GM15510 (cell line): Measurements from ENCODE around the gene SLC6A20.

Experiments
- POLR2A ChIP-seq: IDR thresholded peaks from 3 replicates; pipeline ENCODE4 v1.6.1; 2011; ENCODE audit warnings: borderline replicate concordance; ENCODE audit not compliant: insufficient read length; ENCODE audit errors: extremely low read depth

SLC6A20 gene

GRCh38 chr3:45758871-45759270, 37.5 kb downstream of the SLC6A20 start:
- TF ChIP-seq POLR2A: no peak

- no peak for TF ChIP-seq POLR2A
These were observed 40.3 kb downstream of the SLC6A20 start for GRCh38 chr3:45756055-45756454.

DNA sequence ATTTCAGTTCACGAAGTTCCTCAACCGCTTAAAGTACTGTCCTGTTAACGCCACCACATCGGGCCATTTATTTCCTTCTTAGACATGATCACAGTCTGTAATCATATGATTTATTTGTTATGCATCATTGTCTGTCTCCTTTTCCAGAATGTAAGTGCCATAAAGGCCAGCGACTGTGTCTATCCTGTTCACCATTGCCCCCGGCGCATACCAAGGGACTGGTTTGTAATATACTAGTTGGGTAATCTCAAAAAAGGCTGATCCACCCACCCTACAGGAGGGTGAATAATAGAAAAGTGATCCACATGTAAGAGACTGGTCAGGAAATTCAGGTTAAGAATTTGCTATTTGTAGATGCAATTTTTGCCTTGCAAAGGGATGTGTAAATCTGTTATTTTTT, 41.9 kb downstream of the SLC6A20 start:
- TF ChIP-seq POLR2A: no peak

DNA sequence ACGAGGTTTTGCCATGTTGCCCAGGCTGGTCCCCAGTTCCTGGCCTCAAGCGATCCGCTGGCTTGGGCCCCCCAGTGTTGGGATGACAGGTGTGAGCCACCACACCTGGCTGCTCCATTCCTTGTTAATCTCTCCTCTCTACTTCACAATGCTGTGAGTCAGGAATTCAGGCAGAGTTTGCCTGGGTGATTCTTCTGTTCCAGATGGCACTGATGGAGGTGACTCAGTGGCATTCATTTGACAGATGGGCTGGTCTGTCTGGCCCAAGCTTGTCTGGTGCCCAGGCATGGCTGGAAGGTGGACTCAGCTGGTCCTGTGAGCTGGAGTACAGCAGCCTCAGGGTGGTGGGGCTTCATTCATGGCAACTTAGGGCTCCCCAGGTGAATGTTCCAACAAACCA, 43.2 kb downstream of the SLC6A20 start:
- no peak for TF ChIP-seq POLR2A

DNA sequence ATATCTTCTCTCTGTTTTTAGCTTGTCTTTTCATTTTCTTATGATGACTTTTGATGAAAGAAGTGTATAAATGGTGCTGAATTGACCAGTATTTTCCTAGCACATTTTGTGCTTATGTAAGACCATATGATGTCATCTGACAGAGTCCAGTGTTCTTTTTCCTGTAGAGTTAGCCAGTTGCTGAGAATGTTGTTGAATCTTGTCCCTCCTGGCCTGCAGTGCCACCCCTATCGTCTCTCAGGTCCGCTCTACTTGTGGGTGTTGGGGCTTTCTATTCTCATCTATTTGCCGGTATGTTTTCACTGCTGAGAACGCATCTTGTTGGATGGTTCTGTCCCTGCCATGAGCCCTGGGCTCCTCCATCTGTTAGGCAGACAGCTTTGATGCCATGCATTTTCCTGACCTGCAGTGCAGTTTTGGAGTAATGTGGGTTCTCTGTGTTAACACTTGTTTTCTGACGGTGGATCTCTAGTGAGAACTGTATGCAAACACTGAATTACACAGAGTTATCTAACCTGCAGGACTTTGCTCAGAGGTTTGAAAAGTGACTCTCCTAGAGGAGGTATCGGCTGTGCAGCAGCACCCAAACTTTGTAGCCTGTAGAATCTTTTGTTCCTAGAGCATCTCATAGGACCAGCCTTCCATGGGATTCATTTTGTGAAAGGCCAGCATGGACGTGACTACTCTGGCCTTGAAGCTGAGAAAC, 44.6 kb downstream of the SLC6A20 start:
- TF ChIP-seq POLR2A: no peak

- no peak for TF ChIP-seq POLR2A
These were observed 46.5 kb downstream of the SLC6A20 start for GRCh38 chr3:45749880-45750279.

DNA sequence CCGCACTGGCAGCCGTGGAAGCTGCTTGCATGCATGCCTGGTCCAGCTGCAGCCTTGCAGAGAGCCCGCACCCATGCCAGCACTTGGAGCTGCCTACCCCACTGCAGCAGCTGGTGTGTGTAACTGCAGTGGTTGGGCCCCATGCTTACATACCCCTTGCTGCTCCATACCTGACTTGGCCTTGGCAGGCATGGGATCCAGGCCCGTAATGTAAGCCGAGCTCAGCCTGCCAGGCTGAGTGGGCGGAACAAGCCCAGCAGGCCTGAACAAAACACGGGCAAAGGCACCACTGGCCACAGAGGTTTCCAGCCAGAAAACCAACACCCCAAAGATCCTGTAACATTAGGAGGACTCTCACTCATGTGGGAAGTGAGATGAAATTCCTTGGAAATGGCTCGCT, 48.3 kb downstream of the SLC6A20 start:
- no peak for TF ChIP-seq POLR2A

DNA sequence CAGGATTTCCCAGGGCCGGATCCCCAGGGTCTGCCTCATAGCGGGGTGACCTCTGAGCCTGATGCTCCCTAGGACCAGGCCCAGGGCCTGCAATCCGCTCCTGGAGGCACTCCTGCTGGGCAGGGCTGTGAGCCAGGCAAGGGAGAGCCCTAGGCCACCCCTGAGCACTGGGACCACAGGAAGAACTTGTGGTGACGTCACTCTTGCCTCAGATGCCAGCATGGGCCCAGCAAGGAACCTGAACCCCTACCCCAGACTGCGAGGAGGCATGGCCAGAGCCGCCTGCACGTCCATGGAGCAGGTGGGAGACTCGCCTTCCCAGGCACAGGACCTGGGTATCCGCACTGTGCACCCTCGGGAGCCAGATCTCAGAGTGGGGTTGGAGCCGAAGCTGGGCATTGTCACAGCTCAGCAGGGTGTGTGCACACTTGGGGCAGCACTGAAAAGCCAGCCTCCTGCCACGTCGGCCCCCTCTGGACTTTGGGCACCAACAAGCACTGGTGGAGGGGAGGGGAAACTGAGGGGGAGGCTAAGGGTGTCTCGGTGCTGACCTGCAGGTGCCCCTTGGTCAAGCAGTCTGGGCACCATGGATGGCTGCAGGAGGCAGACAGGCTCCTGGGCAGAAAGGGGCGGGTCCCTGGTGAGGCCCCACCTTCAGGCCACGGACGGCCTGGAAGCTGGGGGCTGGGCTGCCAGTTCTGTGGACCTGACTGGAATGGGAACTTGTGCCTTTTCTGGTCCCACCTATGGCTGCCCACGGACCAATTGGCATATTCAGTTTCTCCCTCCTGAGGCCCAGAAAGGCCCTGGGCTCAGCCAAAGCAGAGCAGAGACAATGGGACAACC, 49.3 kb downstream of the SLC6A20 start:
- TF ChIP-seq POLR2A: no peak

DNA sequence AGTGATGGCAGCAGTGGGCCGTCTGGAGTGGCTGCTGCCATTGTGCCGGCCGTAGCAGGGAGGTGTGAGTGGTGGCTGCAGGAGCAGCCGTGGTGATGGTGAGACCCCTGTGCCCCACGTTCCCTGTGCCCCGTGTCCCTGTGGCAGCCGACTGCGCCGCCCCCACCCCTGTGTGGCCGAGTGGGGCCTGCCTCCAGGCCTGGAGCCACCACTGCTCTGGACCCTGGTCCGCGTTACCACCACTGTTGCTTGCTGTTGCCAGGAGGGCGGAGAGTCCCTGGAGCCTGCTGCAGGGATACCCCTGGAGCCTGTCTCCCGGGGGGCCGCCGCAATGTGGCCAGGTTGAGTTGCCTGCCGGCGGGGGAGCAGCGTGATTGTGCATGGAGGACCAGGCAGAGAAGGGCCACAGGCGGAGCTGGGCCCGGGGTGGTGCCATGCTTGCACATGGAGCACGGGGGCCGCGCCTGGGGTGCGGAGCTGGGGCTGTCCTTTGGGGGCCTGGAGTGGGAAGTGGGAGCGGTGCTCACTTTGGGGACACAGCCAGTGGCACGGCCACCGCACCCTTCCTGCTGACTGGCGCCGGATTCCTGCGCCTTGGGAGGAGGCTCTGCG, 50.1 kb downstream of the SLC6A20 start:
- TF ChIP-seq POLR2A: no peak

DNA sequence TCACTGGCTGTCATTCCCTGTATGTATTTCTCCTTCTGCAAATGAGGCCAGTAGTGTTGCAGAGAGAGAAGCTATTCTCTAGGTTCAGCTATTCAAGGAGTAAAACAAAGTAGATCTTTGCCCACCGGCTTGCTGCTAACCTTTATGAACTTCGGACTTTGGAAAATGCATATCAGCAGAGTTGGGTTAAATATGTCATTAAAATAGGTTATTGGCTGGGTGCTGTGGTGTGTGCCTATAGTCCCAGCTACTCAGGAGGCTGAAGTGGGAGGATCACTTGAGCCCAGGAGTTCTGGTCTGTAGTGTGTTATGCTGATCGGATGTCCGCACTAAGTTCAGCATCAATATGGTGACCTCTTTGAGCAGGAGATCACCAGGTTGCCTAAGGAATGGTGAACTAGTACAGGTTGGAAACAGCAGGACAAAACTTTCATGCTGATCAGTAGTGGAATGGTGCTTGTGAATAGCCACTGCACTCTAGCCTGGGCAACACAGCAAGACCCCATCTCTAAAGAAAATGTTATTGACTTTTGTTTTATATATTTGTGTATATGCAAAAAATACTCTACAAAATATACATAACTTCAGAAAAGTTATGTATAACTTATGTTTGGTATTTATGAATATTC, 53.8 kb downstream of the SLC6A20 start:
- TF ChIP-seq POLR2A: no peak

GRCh38 chr3:45741742-45742460, 54.4 kb downstream of the SLC6A20 start:
- no peak for TF ChIP-seq POLR2A

GRCh38 chr3:45741247-45741646, 55.1 kb downstream of the SLC6A20 start:
- no peak for TF ChIP-seq POLR2A

- TF ChIP-seq POLR2A: no peak
These were observed 56.3 kb downstream of the SLC6A20 start for GRCh38 chr3:45739991-45740390.

DNA sequence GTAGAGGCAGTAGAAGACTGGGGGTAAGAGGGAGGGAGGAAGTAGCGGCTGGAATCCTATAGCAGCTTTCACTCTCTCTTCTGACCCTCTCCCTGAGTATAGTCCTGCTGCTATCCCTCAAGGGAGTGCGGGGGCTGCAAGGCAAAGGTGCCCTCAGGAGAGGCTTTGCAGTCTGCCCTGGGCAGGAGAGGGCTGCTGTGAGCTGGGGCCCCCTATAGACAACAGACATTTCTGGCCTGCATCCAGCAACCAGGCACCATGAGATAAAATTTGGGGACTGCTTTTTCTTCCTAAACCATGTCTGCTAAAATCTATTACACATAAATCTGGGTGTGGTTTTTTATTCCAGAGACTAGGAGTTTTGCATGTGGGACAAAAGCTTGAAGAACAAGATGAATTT, 59.1 kb downstream of the SLC6A20 start:
- TF ChIP-seq POLR2A: no peak

DNA sequence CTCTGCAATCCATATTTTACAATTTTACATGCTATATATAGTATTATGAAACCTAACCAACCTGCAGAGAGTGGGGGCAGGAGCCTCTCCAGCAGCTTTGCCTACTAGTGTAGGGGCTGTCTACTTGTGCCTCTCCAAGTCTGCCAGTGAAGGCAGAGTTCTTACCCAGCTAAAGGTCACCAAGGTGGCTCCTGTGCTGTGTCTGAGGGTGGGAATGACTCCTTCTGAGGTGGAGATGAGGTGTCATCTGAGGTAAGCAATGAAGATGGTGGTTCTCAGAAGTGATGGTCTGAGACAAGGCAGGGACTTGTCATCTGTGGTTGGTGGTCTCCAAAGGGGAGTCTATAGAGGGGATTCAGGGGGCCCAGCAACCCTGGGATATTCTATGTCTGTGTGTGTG, 59.6 kb downstream of the SLC6A20 start:
- TF ChIP-seq POLR2A: no peak

DNA sequence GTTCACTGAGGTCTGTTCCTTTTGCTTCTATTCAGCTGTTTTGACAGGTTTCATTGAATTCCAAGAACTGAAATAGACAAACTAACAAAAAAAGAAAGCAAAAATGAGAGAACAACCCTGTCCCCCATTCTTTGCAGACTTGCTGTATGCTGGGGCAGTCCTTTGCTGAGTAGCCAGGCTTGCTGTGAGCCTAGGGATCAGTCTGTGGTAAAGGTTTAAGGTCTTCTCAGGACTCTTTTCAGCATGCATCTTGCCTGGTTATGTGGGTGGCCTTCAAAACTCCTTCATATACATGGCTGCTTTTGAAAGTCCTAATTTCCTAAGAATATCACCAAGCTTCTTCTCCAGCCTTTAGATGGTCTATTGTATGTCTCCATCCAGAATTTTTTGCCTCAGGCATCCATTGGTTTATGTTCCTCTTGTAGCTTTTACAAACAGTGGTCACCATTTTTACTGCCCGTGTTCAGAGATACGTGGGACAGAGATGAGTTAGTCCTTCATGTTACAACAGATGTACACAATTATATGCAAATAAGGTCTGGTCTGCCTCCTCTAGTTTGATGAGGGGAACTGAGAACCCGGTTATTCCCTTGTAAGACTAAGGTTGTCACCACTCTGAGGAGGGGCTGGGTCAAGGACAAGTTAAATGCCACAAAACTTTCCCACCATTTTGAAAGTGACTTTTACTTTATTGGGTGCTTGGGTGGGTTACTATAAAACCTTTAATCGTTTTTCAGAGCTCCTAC, 65.8 kb downstream of the SLC6A20 start:
- TF ChIP-seq POLR2A: no peak
